ENCODE measurements around the gene MIB2. TPM values are rescaled to one million over a fixed set of nuclear protein-coding genes. Genes with fewer than 3 reads are reported as not detected.

The MIB2 gene
- polyA plus RNA-seq, 1 donor from 2014 or later, result 106 TPM

DNA sequence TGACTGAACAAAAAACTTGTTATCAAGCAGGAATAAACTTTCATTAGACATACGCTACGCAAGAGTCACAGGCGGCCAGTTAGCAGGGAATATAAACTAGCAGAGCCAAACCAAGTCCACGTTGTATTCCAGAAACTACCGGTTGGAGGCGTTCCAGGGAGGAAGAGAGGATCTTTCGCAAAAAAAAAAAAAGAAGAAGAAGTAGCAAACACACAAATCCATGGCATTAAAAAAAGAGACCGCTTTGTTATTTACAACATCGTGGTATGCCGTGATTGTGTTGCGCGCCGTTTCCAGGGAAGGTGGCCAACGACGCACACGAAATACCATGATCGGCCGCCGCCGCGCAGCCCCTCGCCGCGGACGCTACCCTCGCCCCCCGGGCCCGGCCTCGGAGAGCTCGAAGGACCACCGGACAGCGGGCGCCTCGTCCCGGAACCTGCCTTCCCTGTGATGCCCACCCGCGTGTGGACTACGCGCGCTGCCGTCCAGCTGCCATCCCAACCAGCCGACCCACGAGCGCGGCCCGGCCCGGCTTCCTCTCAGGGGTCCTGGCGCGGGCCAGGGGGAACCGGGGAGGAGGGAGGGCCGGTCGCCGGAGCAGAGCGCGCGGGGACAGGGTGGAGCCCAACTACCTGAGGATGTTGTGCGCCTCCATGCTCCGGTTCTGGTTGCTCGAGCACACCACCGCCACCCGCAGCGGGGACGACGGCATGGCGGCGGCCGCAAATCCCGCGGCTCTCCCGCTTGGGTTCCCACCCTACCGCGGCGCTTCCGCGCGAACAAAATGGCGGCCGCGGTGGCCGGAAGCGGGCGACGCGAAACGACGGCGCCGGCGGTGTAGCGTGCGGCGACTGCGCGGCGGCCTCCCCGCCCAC is 41.2 kb upstream of the MIB2 start:
- Histone ChIP-seq H3K36me3 (ENCODE audit: insufficient read depth, low read length) (no peaks in the 10 kb centered on the region), H3K9me2 (ENCODE audit: insufficient read depth, low read length) (no peaks in the 10 kb centered on the region), H3K27me3 (ENCODE audit: insufficient read depth, low read depth, low read length) (no peaks in the 10 kb centered on the region), H3K79me2 (replicated peaks; ENCODE audit: insufficient read depth, low read length) (peaks cover 38% of the 10 kb centered on the region), H3K9me3 (ENCODE audit: low read length) (no peaks in the 10 kb centered on the region), H3K27ac (ENCODE audit: low read length) (peak overlapping the region; percentile 90), H3K4me2 (ENCODE audit: low read length) (peak overlapping the region; percentile 50), H3F3A (ENCODE audit: insufficient read depth, low read length, poor library complexity, severe bottlenecking) (no peaks in the 10 kb centered on the region), H3K4me3 (ENCODE audit: low read length) (peak overlapping the region; percentile 100), H4K20me1 (ENCODE audit: insufficient read depth) (peaks cover 8% of the 10 kb centered on the region), H3K9ac (ENCODE audit: low read length) (peak overlapping the region; percentile 93), H2AFZ (ENCODE audit: low read depth, low read length) (peak overlapping the region; percentile 56)
- TF ChIP-seq SMC3 (conservative IDR thresholded peaks at IDR 0.05; ENCODE audit: poor library complexity) (peak; percentile 54), MXI1 (conservative IDR thresholded peaks at IDR 0.05; ENCODE audit: poor library complexity, severe bottlenecking) (no peak), TAF1 (IDR thresholded peaks at IDR 0.05; ENCODE audit: low read depth) (peak; percentile 28), POLR2AphosphoS5 (IDR thresholded peaks at IDR 0.05) (no peak), EP300 (conservative IDR thresholded peaks at IDR 0.05; ENCODE audit: poor library complexity, severe bottlenecking) (no peak), EZH2 (IDR thresholded peaks at IDR 0.05; ENCODE audit: borderline replicate concordance, insufficient read depth, low read length, poor library complexity, severe bottlenecking) (no peak), RAD21 (conservative IDR thresholded peaks at IDR 0.05) (peak; percentile 39)
- TF ChIP-seq, protein P1, sequence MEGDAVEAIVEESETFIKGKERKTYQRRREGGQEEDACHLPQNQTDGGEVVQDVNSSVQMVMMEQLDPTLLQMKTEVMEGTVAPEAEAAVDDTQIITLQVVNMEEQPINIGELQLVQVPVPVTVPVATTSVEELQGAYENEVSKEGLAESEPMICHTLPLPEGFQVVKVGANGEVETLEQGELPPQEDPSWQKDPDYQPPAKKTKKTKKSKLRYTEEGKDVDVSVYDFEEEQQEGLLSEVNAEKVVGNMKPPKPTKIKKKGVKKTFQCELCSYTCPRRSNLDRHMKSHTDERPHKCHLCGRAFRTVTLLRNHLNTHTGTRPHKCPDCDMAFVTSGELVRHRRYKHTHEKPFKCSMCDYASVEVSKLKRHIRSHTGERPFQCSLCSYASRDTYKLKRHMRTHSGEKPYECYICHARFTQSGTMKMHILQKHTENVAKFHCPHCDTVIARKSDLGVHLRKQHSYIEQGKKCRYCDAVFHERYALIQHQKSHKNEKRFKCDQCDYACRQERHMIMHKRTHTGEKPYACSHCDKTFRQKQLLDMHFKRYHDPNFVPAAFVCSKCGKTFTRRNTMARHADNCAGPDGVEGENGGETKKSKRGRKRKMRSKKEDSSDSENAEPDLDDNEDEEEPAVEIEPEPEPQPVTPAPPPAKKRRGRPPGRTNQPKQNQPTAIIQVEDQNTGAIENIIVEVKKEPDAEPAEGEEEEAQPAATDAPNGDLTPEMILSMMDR (IDR thresholded peaks at IDR 0.05; ENCODE audit: poor library complexity, severe bottlenecking), result peak; percentile 64
- TF ChIP-seq, protein P2, sequence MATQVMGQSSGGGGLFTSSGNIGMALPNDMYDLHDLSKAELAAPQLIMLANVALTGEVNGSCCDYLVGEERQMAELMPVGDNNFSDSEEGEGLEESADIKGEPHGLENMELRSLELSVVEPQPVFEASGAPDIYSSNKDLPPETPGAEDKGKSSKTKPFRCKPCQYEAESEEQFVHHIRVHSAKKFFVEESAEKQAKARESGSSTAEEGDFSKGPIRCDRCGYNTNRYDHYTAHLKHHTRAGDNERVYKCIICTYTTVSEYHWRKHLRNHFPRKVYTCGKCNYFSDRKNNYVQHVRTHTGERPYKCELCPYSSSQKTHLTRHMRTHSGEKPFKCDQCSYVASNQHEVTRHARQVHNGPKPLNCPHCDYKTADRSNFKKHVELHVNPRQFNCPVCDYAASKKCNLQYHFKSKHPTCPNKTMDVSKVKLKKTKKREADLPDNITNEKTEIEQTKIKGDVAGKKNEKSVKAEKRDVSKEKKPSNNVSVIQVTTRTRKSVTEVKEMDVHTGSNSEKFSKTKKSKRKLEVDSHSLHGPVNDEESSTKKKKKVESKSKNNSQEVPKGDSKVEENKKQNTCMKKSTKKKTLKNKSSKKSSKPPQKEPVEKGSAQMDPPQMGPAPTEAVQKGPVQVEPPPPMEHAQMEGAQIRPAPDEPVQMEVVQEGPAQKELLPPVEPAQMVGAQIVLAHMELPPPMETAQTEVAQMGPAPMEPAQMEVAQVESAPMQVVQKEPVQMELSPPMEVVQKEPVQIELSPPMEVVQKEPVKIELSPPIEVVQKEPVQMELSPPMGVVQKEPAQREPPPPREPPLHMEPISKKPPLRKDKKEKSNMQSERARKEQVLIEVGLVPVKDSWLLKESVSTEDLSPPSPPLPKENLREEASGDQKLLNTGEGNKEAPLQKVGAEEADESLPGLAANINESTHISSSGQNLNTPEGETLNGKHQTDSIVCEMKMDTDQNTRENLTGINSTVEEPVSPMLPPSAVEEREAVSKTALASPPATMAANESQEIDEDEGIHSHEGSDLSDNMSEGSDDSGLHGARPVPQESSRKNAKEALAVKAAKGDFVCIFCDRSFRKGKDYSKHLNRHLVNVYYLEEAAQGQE (IDR thresholded peaks at IDR 0.05; ENCODE audit: borderline replicate concordance), result peak; percentile 62

DNA sequence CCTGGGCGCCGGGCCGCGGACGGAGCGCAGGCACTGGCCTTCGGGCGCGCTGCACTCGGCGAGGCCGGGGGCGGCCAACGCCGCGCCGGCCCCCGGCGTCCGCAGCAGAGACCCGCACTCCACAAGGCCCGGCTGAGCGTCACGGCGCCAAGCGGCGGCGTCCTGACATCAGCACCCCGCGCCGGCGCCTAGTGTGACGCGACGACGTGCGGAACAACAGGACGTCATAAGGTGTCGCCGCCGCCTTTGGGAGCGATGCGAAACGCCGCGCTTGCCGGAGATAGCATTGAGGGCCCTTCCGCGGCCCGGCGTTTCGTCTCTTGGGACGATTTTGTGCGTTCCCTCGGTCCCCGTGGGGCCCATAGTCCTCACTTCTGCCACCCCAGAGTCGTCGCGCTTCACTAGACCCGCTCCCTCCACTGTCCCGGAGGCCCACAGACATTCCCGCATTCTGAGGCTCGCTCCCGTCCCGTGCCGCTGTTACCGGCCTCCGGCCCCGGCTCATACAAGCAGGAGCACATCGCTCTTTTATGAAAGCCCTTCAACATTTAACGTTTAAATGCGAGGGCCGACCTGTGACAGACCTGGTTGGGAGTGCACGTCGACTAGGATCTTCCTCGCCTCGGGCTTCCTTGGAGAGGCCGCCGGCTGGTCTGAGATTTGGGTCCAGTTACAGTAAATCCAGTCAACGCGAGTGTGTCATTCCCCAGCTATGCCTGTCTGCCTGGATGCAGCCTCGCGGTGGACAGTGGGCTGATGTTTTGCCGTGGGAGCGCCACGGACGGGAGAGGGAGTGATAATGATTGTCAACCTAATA is 40.4 kb upstream of the MIB2 start, which contains the start of gene SSU72:
SSU72 (minus strand) TSS at position 143 of the 817 bp plus-strand sequence. CDS start 306 bp downstream, outside the sequence.
- peak within 1 kb of the TSS; percentile 88 for H2AFZ ChIP-seq (ENCODE audit: low read depth, low read length)
- H3K9me2 ChIP-seq (ENCODE audit: insufficient read depth, low read length), result no peaks in the 10 kb centered on the region
- H3K4me3 ChIP-seq (ENCODE audit: low read length), result peak within 1 kb of the TSS; percentile 100
- no peaks in the 10 kb centered on the region for H3K36me3 ChIP-seq (ENCODE audit: insufficient read depth, low read length)
- no peaks in the 10 kb centered on the region for H3K27me3 ChIP-seq (ENCODE audit: insufficient read depth, low read depth, low read length)
- peak within 1 kb of the TSS; percentile 93 for H3K9ac ChIP-seq (ENCODE audit: low read length)
- no peaks in the 10 kb centered on the region for H3F3A ChIP-seq (ENCODE audit: insufficient read depth, low read length, poor library complexity, severe bottlenecking)
- peak within 1 kb of the TSS; percentile 90 for H3K27ac ChIP-seq (ENCODE audit: low read length)
- peaks cover 1% of the 10 kb centered on the region for H4K20me1 ChIP-seq (ENCODE audit: insufficient read depth)
- H3K79me2 ChIP-seq (replicated peaks; ENCODE audit: insufficient read depth, low read length), result peaks cover 30% of the 10 kb centered on the region
- no peaks in the 10 kb centered on the region for H3K9me3 ChIP-seq (ENCODE audit: low read length)
- H3K4me2 ChIP-seq (ENCODE audit: low read length), result peak within 1 kb of the TSS; percentile 91
- TF ChIP-seq, protein P2 (IDR thresholded peaks at IDR 0.05; ENCODE audit: borderline replicate concordance), result peak; percentile 70
- TF ChIP-seq EZH2 (IDR thresholded peaks at IDR 0.05; ENCODE audit: borderline replicate concordance, insufficient read depth, low read length, poor library complexity, severe bottlenecking) (no peak), RAD21 (conservative IDR thresholded peaks at IDR 0.05) (peak; percentile 35), POLR2AphosphoS5 (IDR thresholded peaks at IDR 0.05) (peak; percentile 98), EP300 (conservative IDR thresholded peaks at IDR 0.05; ENCODE audit: poor library complexity, severe bottlenecking) (peak; percentile 87), SMC3 (conservative IDR thresholded peaks at IDR 0.05; ENCODE audit: poor library complexity) (no peak), MXI1 (conservative IDR thresholded peaks at IDR 0.05; ENCODE audit: poor library complexity, severe bottlenecking) (peak; percentile 85), TAF1 (IDR thresholded peaks at IDR 0.05; ENCODE audit: low read depth) (peak; percentile 57)
- TF ChIP-seq, protein P1 (IDR thresholded peaks at IDR 0.05; ENCODE audit: poor library complexity, severe bottlenecking), result no peak
